Hippocampal formation (tissue), 2 donors: ENCODE measurements around the gene OR1L1.

Source experiments
- DNase-seq, 2 donors: peaks; one replicate each; lab custom pipeline; 2025; lab: John Stamatoyannopoulos, UW

Gene OR1L1, protein sequence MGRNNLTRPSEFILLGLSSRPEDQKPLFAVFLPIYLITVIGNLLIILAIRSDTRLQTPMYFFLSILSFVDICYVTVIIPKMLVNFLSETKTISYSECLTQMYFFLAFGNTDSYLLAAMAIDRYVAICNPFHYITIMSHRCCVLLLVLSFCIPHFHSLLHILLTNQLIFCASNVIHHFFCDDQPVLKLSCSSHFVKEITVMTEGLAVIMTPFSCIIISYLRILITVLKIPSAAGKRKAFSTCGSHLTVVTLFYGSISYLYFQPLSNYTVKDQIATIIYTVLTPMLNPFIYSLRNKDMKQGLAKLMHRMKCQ

DNA sequence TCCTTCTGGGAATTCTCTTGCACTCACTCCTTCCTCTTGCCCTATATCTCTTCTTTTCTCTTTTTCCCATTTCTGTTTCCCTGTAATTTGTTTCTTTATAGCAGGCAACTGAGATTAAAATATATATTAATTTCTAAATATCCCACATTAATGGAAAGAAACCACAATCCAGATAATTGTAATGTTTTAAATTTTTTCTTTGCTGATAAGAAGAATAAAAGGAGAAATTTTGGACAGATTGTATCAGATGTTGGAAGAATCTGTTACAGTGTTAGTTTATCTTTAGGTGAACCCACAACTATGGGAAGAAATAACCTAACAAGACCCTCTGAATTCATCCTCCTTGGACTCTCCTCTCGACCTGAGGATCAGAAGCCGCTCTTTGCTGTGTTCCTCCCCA is at the start of gene OR1L1:
OR1L1 (plus strand) TSS at position 301 of the 400 bp plus-strand sequence; CDS start at position 301, 0 bp downstream.
- no peak for DNase-seq

DNA sequence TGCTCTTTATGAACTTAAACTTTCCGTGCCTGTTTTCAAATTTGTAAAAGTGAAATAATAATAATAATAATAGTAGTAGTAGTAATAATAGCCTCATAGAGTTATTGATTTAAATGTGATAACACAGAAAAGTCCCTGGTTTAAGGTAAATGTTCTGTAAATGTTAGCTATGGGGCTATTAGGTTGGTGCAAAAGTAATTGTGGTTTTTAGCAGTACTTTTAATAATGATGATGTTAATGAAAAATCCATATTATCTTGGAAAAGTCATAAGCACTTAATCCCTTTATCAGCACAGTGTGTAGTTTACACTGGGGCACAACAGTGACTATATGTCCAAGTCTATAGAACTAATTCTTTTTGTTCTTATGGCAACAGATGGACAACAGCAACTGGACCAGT is 47.2 kb upstream of the OR1L1 start, which contains the start of gene OR1Q1:
OR1Q1 (plus strand) TSS at position 377 of the 400 bp plus-strand sequence; CDS start at position 377, 0 bp downstream.
- DNase-seq, result no peak

DNA sequence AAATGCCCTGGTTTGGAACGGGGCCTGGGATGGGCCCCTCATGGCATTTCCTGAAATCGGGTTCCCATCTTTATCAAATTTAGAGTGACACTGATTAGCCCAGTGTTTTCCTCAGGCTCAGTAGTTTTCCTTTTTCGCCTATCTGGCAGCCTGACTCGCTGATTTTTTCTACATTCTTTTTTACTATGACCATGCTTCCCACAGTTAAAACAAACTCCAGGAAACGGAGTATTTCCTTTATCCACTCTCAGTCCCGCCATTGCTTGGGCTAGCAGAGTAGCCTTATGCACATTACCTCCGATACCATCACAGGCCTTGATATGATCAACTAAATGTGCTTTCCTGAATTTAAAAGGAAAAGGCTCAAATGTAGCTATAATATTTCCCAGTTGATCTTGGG is 41.5 kb upstream of the OR1L1 start:
- DNase-seq, result no peak

DNA sequence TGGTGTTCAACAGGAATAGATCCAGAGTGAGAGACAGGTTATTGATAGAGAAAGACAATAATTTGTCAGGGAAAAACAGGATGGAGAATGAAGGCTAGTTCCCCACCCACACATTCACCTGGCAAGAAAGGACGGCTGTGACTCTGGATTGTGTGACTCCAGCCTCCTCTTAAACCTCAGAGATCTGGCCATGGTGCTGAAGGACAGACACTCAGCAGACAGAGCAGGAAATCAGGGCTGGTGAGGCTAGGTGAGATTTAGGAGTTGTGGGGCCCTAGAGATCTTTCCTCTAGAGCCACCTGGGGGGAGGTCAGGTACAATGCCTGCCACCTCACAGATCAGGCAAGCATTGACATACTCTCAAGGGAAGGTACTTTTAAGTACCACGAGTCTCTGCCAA is 19.3 kb upstream of the OR1L1 start:
- DNase-seq, result no peak

GRCh38 chr9:122656378-122656777 is 5.1 kb upstream of the OR1L1 start:
- DNase-seq, result no peak

- no peak for DNase-seq
Observed at GRCh38 chr9:122657527-122657926, 4.0 kb upstream of the OR1L1 start, which contains the start of gene OR1B1. Gene OR1B1, minus strand, starts transcription at chr9:122657627.

- DNase-seq, result no peak
Observed at GRCh38 chr9:122672481-122672880, 11.0 kb downstream of the OR1L1 start.

- DNase-seq, result no peak
Observed at GRCh38 chr9:122684851-122685250, 23.3 kb downstream of the OR1L1 start.

GRCh38 chr9:122695696-122696095 is 34.2 kb downstream of the OR1L1 start:
- no peak for DNase-seq
